ENCODE data around the gene AJAP1. TPM values are rescaled to one million over a fixed set of nuclear protein-coding genes. Genes with fewer than 3 reads are reported as not detected.

Gene AJAP1
- total and polyA plus RNA-seq, 2 experiments from 2014 or later = 0.13 to 0.64 TPM

- Histone ChIP-seq H3K4me1 (ENCODE audit: insufficient read depth) (no peaks in the 10 kb centered on the region), H4K20me1 (ENCODE audit: insufficient read depth, poor library complexity, severe bottlenecking) (no peaks in the 10 kb centered on the region), H3K9me2 (replicated peaks; ENCODE audit: insufficient read depth) (no peaks in the 10 kb centered on the region), H3K4me3 (no peak overlapping the region), H3K27ac (no peak overlapping the region), H3K36me3 (replicated peaks; ENCODE audit: insufficient read depth, low read depth) (no peaks in the 10 kb centered on the region), H2AFZ (no peak overlapping the region), H3K4me2 (no peak overlapping the region), H3K27me3 (no peaks in the 10 kb centered on the region), H3K9me3 (ENCODE audit: low read depth) (no peaks in the 10 kb centered on the region), H3K79me2 (no peaks in the 10 kb centered on the region)
- WGBS (ENCODE audit: low lambda C conversion rate, missing lambda C conversion rate) = 89% methylated on average over 5 of the region's 5 CpGs
- TF ChIP-seq EZH2phosphoT487 (IDR thresholded peaks at IDR 0.05; ENCODE audit: low read depth, severe bottlenecking, unreplicated experiment) (no peak), EZH2 (IDR thresholded peaks at IDR 0.05; ENCODE audit: borderline replicate concordance) (no peak)
- TF ChIP-seq, protein P1, sequence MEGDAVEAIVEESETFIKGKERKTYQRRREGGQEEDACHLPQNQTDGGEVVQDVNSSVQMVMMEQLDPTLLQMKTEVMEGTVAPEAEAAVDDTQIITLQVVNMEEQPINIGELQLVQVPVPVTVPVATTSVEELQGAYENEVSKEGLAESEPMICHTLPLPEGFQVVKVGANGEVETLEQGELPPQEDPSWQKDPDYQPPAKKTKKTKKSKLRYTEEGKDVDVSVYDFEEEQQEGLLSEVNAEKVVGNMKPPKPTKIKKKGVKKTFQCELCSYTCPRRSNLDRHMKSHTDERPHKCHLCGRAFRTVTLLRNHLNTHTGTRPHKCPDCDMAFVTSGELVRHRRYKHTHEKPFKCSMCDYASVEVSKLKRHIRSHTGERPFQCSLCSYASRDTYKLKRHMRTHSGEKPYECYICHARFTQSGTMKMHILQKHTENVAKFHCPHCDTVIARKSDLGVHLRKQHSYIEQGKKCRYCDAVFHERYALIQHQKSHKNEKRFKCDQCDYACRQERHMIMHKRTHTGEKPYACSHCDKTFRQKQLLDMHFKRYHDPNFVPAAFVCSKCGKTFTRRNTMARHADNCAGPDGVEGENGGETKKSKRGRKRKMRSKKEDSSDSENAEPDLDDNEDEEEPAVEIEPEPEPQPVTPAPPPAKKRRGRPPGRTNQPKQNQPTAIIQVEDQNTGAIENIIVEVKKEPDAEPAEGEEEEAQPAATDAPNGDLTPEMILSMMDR (IDR thresholded peaks at IDR 0.05; ENCODE audit: poor library complexity) = no peak
- DNase-seq (ENCODE audit: low spot score) = no peak
Measured at GRCh38 chr1:4797429-4797828, 143.0 kb downstream of the AJAP1 start.

DNA sequence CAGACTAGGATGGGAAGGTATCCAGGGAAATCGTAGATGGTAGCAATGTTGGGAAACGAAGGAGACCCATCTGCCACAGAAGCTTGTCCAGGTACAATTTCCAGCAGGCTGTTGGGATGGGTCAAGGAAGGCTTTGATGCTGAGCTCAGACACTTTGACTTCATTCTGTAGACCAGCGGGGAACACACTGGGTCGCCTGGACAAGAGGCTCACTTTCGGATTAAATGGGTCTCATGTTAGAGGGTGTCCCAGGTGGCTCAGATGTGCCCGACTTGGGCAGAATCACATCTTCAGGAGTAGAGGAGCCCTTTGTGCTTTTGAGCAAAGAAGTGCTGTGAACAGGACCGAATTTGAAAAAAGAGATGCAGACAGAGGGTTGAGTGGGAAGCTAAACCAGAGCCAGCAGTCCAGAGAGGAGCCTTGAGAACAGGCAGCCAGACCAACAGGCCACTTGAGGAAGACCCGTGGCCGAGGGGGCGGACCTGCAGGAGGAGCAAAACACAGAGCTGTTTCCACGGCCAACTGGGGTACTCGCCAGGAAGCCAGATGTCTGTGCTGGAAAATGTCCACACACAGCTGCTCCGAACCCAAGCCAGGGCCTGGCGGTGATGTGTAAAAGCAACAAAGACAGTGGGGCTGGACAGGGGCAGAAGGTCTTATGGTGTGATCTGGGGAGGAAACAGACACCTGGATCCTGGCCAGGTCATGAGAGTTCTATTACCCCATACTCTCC is 146.9 kb downstream of the AJAP1 start:
- no peaks in the 10 kb centered on the region for H3K36me3 ChIP-seq (replicated peaks; ENCODE audit: insufficient read depth, low read depth)
- no peak overlapping the region for H3K27ac ChIP-seq
- H3K4me1 ChIP-seq (ENCODE audit: insufficient read depth) = no peaks in the 10 kb centered on the region
- TF ChIP-seq EZH2phosphoT487 (IDR thresholded peaks at IDR 0.05; ENCODE audit: low read depth, severe bottlenecking, unreplicated experiment) = no peak
- no peak for TF ChIP-seq EZH2 (IDR thresholded peaks at IDR 0.05; ENCODE audit: borderline replicate concordance)
- TF ChIP-seq, protein P1 (IDR thresholded peaks at IDR 0.05; ENCODE audit: poor library complexity) = no peak
- no peaks in the 10 kb centered on the region for H3K9me3 ChIP-seq (ENCODE audit: low read depth)
- H3K9me2 ChIP-seq (replicated peaks; ENCODE audit: insufficient read depth) = no peaks in the 10 kb centered on the region
- H2AFZ ChIP-seq = no peak overlapping the region
- H3K27me3 ChIP-seq = no peaks in the 10 kb centered on the region
- H3K4me3 ChIP-seq = no peak overlapping the region
- DNase-seq (ENCODE audit: low spot score) = peak; percentile 10
- no peaks in the 10 kb centered on the region for H3K79me2 ChIP-seq
- 78% methylated on average over 14 of the region's 14 CpGs for WGBS (ENCODE audit: low lambda C conversion rate, missing lambda C conversion rate)
- no peak overlapping the region for H3K4me2 ChIP-seq
- H4K20me1 ChIP-seq (ENCODE audit: insufficient read depth, poor library complexity, severe bottlenecking) = no peaks in the 10 kb centered on the region

GRCh38 chr1:4802024-4802423 is 147.6 kb downstream of the AJAP1 start:
- H3K27me3 ChIP-seq = no peaks in the 10 kb centered on the region
- no peak overlapping the region for H3K4me3 ChIP-seq
- TF ChIP-seq EZH2phosphoT487 (IDR thresholded peaks at IDR 0.05; ENCODE audit: low read depth, severe bottlenecking, unreplicated experiment) = no peak
- no peak for TF ChIP-seq EZH2 (IDR thresholded peaks at IDR 0.05; ENCODE audit: borderline replicate concordance)
- TF ChIP-seq, protein P1 (IDR thresholded peaks at IDR 0.05; ENCODE audit: poor library complexity) = no peak
- DNase-seq (ENCODE audit: low spot score) = no peak
- no peaks in the 10 kb centered on the region for H3K4me1 ChIP-seq (ENCODE audit: insufficient read depth)
- H3K9me3 ChIP-seq (ENCODE audit: low read depth) = no peaks in the 10 kb centered on the region
- no peaks in the 10 kb centered on the region for H3K36me3 ChIP-seq (replicated peaks; ENCODE audit: insufficient read depth, low read depth)
- no peak overlapping the region for H3K27ac ChIP-seq
- no peaks in the 10 kb centered on the region for H3K79me2 ChIP-seq
- no peaks in the 10 kb centered on the region for H4K20me1 ChIP-seq (ENCODE audit: insufficient read depth, poor library complexity, severe bottlenecking)
- H3K4me2 ChIP-seq = no peak overlapping the region
- H2AFZ ChIP-seq = no peak overlapping the region
- 94% methylated on average over 5 of the region's 6 CpGs for WGBS (ENCODE audit: low lambda C conversion rate, missing lambda C conversion rate)
- H3K9me2 ChIP-seq (replicated peaks; ENCODE audit: insufficient read depth) = no peaks in the 10 kb centered on the region
